ENCODE data around the gene NPPA.

DNA sequence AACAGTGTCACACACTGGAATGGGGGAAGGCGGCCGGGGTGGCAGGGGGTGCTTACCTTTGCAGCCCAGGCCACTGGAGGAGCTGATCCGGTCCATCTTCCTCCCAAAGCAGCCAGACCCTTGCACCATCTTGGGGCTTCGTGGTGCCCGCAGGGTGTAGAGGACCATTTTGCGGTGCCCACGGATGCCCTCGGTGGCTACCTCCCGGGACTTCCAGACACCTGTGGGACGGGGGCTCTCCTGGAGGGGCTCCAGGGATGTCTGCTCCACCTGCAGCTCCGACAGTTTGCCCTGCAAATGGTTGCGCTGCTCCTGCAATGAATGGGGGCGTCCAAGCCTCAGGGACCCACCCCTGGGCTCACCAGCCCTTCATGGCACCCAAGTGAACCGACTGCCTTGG lies 10.6 kb upstream of the NPPA start:
- TF ChIP-seq POLR2AphosphoS5 (IDR thresholded peaks at IDR 0.05; ENCODE audit: borderline replicate concordance, low read depth, low read length), result no peak
- TF ChIP-seq EZH2 (IDR thresholded peaks at IDR 0.05), result no peak
- no peak for TF ChIP-seq FOXP2 (optimal IDR thresholded peaks at IDR 0.05; ENCODE audit: control extremely low read depth, extremely low read length, insufficient read depth)

Data from SK-N-MC (cell line).